ENCODE data around the gene ZKSCAN3.

DNA sequence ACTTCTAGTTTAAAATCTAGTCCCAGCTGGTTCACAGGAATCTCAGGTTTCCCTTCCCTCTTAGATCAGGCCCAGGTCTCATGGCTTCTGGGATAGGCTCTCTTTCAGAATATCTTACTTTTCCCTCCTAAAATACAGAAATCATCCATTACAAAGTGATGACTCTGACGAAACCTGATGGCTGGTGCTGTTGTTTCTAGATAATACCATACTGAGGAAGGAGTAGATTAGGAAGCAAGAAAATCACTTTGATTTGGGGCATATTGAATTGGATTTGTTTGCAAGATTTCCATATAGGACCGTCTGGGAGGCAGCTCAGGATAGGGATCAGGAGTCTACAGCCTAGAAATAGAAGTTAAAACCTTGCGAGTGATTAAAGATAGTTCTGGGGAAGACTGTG lies 3.6 kb downstream of the ZKSCAN3 start:
- TF ChIP-seq CTCF (conservative IDR thresholded peaks at IDR 0.05; ENCODE audit: low read depth, low read length) (no peak), EZH2 (IDR thresholded peaks at IDR 0.05; ENCODE audit: low read length, unreplicated experiment) (no peak), EZH2phosphoT487 (IDR thresholded peaks at IDR 0.05; ENCODE audit: borderline replicate concordance, low read length) (no peak)
